Measurements from ENCODE around the gene PAK4. TPM values are rescaled to one million over a fixed set of nuclear protein-coding genes. Genes with fewer than 3 reads are reported as not detected.
A peak's percentile ranks its signal among the peaks of the same experiment; 100 is the strongest.

PAK4 gene
- total and polyA plus RNA-seq, 2 of the 13 experiments (the other 11 are each of a cell fraction or from before 2014, with no cell fraction given), result 9.5 to 17.8 TPM

GRCh38 chr19:39156326-39157230 is 31.0 kb downstream of the PAK4 start:
- POLR2A ChIA-PET, result interaction anchor here (3.6 kb wide), 1 partner anchor 11 kb away, joined by 26 read pairs; no protein-coding TSS in a partner anchor
- peaks cover 50% of the 10 kb centered on the region for H3K79me2 ChIP-seq (ENCODE audit: insufficient read depth, low read length)
- CTCF ChIA-PET (ENCODE audit: low intra/inter-chr PET ratio, low total read pairs), result no interaction called here
- H3K27ac ChIP-seq (ENCODE audit: extremely low read length, insufficient read depth, low read length), result peak overlapping the region; percentile 66
- 66% methylated on average over 4 of the region's 24 CpGs for WGBS (ENCODE audit: low lambda C conversion rate)
- DNase-seq (ENCODE audit: low spot score), result no peak
- H2AFZ ChIP-seq (ENCODE audit: low read length), result no peak overlapping the region
- H3K4me3 ChIP-seq (replicated peaks in 1 of 3; ENCODE audit: insufficient read depth in 1 of 3, low read depth in 2 of 3, low read length in 3 of 3), result peak overlapping the region in 1 of 3 experiments; percentile 45; a peak in 2 of 6 replicates
- H3K9ac ChIP-seq (ENCODE audit: insufficient read depth, low read depth, low read length), result peak overlapping the region; percentile 10; the same call in 1 of the 2 replicates
- peaks cover 1 to 8% of the 10 kb centered on the region in 2 experiments; a peak in 2 of 5 replicates for H3K36me3 ChIP-seq (replicated peaks in 1 of 2; ENCODE audit: control insufficient read depth in 1 of 2, insufficient read depth in 2 of 2, low read length in 2 of 2)
- peak overlapping the region; percentile 55 for H3K4me2 ChIP-seq (ENCODE audit: low read depth, low read length)
- H3K27me3 ChIP-seq (ENCODE audit: control insufficient read depth in 1 of 2, insufficient read depth in 2 of 2, low read length in 2 of 2), result no peaks in the 10 kb centered on the region
- intact Hi-C loops (cut with micrococcal nuclease; ENCODE audit: unreplicated experiment) (loop anchor here (5.0 kb wide), 1 partner anchor 34 kb away; no protein-coding TSS in a partner anchor), in situ Hi-C loops (cut with HindIII; ENCODE audit: extremely low pct_ligation_motif_present, low pct_unique_long_range_greater_than_20kb) (no loop called here)
- peaks cover 52% of the 10 kb centered on the region for H3K4me1 ChIP-seq (ENCODE audit: insufficient read depth, low read length)
- FAIRE-seq, result no peak
- no peaks in the 10 kb centered on the region for H3K9me3 ChIP-seq (ENCODE audit: low read length)
- H4K20me1 ChIP-seq (ENCODE audit: insufficient read depth, low read length), result peaks cover 18% of the 10 kb centered on the region; the same call in 1 of the 2 replicates
- BruUV-seq (replicated peaks), result no TSS peak
- ATAC-seq, result peak; percentile 17
- TF ChIP-seq ARID4A (CRISPR knock-in tag; IDR thresholded peaks at IDR 0.05; ENCODE audit: borderline replicate concordance) (peak; percentile 12; the same call in 1 of the 2 replicates), RCOR2 (CRISPR knock-in tag; IDR thresholded peaks at IDR 0.05) (no peak), HNRNPL (IDR thresholded peaks at IDR 0.05; ENCODE audit: low read depth, low read length) (0 out of 2 replicates have a peak, but pooled peaks have one; percentile 10), BCL6 (CRISPR knock-in tag; IDR thresholded peaks at IDR 0.05) (no peak), ZFP41 (CRISPR knock-in tag; IDR thresholded peaks at IDR 0.05; ENCODE audit: borderline replicate concordance) (0 out of 2 replicates have a peak, but pooled peaks have one; percentile 21), SAFB2 (CRISPR knock-in tag; IDR thresholded peaks at IDR 0.05; ENCODE audit: borderline replicate concordance, low read depth) (no peak), CHD2 (IDR thresholded peaks at IDR 0.05; ENCODE audit: low read depth, low read length) (no peak), ZNF704 (CRISPR knock-in tag; IDR thresholded peaks at IDR 0.05; ENCODE audit: borderline replicate concordance) (0 out of 2 replicates have a peak, but pooled peaks have one; percentile 40), PTBP1 (IDR thresholded peaks at IDR 0.05; ENCODE audit: low read depth, low read length, poor library complexity, severe bottlenecking) (no peak), PAXIP1 (CRISPR knock-in tag; conservative IDR thresholded peaks at IDR 0.05) (peak; percentile 17; the same call in 1 of the 2 replicates), TAF15 (IDR thresholded peaks at IDR 0.05; ENCODE audit: low read depth, low read length, poor library complexity, severe bottlenecking) (no peak)

All from HepG2 (cell line).